Measurements from ENCODE around the gene FUT8. TPM values are rescaled to one million over a fixed set of nuclear protein-coding genes. Genes with fewer than 3 reads are reported as not detected.

Gene FUT8
- total and polyA plus RNA-seq, 2 of the 8 experiments (the other 6 are each of a cell fraction or from before 2014, with no cell fraction given) = 10.5 to 25.1 TPM

DNA sequence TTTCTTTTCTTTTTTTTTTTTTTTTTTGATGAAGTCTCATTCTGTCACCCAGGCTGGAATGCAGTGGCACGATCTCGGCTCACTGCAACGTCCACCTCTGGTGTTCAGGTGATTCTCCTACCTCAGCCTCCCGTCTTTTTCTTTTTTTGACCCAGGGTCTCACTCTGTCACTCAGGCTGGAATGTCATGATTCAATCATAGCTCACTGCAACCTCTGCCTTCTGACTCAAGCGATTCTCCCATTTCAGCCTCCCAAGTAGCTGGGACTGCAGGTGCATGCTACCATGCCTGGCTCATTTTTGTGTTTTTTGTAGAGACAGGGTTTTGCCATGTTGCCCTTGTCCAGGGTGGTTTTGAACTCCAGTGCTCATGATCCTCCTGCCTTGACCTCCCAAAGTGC is 12.0 kb downstream of the FUT8 start (continued):
- TF ChIP-seq, protein P1, sequence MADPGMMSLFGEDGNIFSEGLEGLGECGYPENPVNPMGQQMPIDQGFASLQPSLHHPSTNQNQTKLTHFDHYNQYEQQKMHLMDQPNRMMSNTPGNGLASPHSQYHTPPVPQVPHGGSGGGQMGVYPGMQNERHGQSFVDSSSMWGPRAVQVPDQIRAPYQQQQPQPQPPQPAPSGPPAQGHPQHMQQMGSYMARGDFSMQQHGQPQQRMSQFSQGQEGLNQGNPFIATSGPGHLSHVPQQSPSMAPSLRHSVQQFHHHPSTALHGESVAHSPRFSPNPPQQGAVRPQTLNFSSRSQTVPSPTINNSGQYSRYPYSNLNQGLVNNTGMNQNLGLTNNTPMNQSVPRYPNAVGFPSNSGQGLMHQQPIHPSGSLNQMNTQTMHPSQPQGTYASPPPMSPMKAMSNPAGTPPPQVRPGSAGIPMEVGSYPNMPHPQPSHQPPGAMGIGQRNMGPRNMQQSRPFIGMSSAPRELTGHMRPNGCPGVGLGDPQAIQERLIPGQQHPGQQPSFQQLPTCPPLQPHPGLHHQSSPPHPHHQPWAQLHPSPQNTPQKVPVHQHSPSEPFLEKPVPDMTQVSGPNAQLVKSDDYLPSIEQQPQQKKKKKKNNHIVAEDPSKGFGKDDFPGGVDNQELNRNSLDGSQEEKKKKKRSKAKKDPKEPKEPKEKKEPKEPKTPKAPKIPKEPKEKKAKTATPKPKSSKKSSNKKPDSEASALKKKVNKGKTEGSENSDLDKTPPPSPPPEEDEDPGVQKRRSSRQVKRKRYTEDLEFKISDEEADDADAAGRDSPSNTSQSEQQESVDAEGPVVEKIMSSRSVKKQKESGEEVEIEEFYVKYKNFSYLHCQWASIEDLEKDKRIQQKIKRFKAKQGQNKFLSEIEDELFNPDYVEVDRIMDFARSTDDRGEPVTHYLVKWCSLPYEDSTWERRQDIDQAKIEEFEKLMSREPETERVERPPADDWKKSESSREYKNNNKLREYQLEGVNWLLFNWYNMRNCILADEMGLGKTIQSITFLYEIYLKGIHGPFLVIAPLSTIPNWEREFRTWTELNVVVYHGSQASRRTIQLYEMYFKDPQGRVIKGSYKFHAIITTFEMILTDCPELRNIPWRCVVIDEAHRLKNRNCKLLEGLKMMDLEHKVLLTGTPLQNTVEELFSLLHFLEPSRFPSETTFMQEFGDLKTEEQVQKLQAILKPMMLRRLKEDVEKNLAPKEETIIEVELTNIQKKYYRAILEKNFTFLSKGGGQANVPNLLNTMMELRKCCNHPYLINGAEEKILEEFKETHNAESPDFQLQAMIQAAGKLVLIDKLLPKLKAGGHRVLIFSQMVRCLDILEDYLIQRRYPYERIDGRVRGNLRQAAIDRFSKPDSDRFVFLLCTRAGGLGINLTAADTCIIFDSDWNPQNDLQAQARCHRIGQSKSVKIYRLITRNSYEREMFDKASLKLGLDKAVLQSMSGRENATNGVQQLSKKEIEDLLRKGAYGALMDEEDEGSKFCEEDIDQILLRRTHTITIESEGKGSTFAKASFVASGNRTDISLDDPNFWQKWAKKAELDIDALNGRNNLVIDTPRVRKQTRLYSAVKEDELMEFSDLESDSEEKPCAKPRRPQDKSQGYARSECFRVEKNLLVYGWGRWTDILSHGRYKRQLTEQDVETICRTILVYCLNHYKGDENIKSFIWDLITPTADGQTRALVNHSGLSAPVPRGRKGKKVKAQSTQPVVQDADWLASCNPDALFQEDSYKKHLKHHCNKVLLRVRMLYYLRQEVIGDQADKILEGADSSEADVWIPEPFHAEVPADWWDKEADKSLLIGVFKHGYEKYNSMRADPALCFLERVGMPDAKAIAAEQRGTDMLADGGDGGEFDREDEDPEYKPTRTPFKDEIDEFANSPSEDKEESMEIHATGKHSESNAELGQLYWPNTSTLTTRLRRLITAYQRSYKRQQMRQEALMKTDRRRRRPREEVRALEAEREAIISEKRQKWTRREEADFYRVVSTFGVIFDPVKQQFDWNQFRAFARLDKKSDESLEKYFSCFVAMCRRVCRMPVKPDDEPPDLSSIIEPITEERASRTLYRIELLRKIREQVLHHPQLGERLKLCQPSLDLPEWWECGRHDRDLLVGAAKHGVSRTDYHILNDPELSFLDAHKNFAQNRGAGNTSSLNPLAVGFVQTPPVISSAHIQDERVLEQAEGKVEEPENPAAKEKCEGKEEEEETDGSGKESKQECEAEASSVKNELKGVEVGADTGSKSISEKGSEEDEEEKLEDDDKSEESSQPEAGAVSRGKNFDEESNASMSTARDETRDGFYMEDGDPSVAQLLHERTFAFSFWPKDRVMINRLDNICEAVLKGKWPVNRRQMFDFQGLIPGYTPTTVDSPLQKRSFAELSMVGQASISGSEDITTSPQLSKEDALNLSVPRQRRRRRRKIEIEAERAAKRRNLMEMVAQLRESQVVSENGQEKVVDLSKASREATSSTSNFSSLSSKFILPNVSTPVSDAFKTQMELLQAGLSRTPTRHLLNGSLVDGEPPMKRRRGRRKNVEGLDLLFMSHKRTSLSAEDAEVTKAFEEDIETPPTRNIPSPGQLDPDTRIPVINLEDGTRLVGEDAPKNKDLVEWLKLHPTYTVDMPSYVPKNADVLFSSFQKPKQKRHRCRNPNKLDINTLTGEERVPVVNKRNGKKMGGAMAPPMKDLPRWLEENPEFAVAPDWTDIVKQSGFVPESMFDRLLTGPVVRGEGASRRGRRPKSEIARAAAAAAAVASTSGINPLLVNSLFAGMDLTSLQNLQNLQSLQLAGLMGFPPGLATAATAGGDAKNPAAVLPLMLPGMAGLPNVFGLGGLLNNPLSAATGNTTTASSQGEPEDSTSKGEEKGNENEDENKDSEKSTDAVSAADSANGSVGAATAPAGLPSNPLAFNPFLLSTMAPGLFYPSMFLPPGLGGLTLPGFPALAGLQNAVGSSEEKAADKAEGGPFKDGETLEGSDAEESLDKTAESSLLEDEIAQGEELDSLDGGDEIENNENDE (IDR thresholded peaks at IDR 0.05; ENCODE audit: insufficient replicate concordance, low read length) = no peak
- TF ChIP-seq CBX8 (IDR thresholded peaks at IDR 0.05; ENCODE audit: borderline replicate concordance, low read depth, low read length) (no peak), TCF12 (IDR thresholded peaks at IDR 0.05; ENCODE audit: low read depth, low read length) (no peak), JUN (IDR thresholded peaks at IDR 0.05; ENCODE audit: low read depth, low read length) (no peak), KDM1A (IDR thresholded peaks at IDR 0.05; ENCODE audit: borderline replicate concordance, low read length) (no peak)
- TF ChIP-seq, protein P2, sequence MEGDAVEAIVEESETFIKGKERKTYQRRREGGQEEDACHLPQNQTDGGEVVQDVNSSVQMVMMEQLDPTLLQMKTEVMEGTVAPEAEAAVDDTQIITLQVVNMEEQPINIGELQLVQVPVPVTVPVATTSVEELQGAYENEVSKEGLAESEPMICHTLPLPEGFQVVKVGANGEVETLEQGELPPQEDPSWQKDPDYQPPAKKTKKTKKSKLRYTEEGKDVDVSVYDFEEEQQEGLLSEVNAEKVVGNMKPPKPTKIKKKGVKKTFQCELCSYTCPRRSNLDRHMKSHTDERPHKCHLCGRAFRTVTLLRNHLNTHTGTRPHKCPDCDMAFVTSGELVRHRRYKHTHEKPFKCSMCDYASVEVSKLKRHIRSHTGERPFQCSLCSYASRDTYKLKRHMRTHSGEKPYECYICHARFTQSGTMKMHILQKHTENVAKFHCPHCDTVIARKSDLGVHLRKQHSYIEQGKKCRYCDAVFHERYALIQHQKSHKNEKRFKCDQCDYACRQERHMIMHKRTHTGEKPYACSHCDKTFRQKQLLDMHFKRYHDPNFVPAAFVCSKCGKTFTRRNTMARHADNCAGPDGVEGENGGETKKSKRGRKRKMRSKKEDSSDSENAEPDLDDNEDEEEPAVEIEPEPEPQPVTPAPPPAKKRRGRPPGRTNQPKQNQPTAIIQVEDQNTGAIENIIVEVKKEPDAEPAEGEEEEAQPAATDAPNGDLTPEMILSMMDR (IDR thresholded peaks at IDR 0.05; ENCODE audit: control extremely low read depth in 1 of 3, insufficient read depth in 1 of 3, low read depth in 1 of 3, low read length in 3 of 3) = no peak
- TF ChIP-seq, protein P3, sequence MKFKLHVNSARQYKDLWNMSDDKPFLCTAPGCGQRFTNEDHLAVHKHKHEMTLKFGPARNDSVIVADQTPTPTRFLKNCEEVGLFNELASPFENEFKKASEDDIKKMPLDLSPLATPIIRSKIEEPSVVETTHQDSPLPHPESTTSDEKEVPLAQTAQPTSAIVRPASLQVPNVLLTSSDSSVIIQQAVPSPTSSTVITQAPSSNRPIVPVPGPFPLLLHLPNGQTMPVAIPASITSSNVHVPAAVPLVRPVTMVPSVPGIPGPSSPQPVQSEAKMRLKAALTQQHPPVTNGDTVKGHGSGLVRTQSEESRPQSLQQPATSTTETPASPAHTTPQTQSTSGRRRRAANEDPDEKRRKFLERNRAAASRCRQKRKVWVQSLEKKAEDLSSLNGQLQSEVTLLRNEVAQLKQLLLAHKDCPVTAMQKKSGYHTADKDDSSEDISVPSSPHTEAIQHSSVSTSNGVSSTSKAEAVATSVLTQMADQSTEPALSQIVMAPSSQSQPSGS (IDR thresholded peaks at IDR 0.05; ENCODE audit: low read length) = no peak

Data from H1 (cell line).